GM12874 (cell line): ENCODE measurements around the gene ENAH.

Source experiments
- CTCF ChIP-seq: IDR thresholded peaks from 2 replicates; pipeline ENCODE4 v1.5.1; 2011; ENCODE audit warnings: low read depth, mild to moderate bottlenecking, control low read depth, low read length, moderate library complexity; ENCODE audit not compliant: insufficient read depth

Gene ENAH

DNA sequence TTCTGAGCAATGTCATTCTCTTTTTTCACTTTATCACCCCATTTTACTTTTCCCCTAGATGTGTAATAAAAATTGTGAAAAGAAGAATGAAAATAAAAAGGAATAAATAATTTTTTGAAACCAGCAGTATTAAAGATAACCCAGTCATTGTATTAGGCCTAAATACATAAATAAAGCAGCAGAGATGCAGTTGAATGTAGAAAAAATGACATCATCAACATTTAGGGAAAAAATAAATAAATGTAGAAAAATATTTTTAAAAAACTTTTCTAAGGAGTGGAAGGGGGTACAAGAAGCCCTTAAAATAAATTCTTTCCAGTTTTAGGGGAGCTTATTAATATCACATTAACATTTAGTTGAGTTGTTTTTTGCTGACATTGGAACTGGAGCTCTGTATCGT is 15.3 kb upstream of the ENAH start:
- TF ChIP-seq CTCF = no peak

DNA sequence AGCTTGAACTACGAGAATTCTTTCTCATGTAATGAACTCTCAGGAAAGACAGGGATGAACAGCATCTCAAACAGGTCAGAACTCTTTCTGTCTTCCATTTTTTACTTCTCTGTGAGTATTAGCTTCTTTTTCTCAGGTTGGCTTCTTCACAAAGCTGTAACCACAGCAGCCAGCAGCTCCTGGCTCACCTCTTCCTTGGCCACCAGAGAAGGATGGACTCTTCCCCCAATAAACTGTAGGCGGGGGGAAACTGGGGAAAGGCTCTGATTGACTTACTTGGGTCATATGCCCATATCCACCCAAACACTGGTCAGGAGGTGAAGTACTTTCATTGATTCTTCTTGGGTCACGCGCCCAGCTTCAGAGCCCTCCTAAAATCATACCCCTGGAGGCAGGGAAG is 14.4 kb upstream of the ENAH start:
- TF ChIP-seq CTCF = no peak

DNA sequence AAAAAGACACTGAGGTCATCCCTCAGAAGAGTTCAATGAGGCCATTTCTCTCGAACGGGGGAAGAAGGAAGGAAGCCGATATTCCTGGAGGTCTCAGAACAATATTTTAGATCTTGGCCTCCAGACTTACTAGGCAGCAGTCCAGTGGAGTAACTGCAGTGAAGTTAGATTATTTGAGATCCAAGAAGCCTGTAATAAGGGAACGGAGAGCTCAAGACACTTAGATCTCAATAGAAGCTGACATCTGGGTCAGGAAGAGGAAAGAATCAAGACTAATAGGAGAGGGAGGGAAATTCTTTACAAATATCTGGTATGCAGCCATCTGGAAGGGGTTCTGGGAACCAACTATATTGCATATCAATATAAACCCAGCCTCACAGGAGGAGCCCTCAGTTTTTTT is 13.6 kb upstream of the ENAH start:
- TF ChIP-seq CTCF = no peak

- TF ChIP-seq CTCF = no peak
Measured at GRCh38 chr1:225664762-225665161, 11.8 kb upstream of the ENAH start.

GRCh38 chr1:225662155-225662554 is 9.2 kb upstream of the ENAH start:
- TF ChIP-seq CTCF = no peak

GRCh38 chr1:225660544-225660946 is 7.6 kb upstream of the ENAH start:
- no peak for TF ChIP-seq CTCF

DNA sequence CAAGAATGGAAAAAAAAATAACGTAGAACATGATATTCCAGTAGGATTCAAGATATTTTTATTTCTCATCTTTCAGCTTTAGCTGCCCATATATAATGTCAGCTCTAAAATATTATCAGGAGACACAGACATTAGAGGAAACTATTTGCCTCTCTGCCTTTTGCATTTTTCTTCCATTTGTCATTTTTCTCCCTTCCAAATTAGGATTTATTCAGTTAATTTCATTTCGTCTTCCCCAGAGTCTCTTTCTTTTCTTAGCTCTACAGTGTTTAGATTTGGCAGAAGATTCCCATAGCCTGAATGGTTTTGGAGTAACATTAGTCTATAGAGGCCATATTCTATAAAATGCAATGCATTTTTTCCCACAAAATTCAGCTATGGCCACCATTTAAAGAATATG is 5.1 kb upstream of the ENAH start:
- TF ChIP-seq CTCF = no peak

DNA sequence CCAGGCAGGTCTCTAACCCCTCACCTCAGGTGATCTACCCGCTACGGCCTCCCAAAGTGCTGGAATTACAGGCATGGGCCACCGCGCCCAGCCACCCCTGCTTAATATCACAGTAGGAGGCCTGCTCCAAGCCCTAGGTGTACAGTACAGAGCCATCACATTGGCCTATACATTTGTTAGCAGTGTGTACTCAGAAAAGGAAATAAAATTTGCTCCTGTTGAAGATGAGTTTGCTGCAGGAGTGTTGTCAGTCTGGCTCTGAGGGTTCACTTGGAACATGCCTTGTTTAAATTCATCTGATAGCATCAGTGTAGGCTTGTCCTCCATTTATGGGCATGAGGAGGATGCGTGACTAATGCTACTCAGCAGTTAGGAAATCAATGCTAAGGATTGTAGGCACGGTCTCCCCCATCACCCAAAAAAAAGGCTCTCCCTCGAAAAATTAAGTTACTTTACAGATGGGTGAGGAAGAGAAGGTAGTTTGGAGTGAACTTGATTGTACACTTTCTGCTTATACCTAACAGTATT is 4.6 kb upstream of the ENAH start:
- TF ChIP-seq CTCF = no peak
